Activated T-helper 1 cell treated with anti-CD3 and anti-CD28 coated beads, Interleukin-12 subunit alpha, Interleukin-12 subunit beta, Interleukin-2, Interleukin-4 antibody, amounts not matched to agents 30 ng/mL and 10 ng/mL and 1 ng/mL, durations not matched to agents 14 hours and 24 hours and 36 hours (primary cell): ENCODE results near the gene EYS. TPM values are rescaled to one million over a fixed set of nuclear protein-coding genes. Genes with fewer than 3 reads are reported as not detected.

ENCODE experiments used
- DNase-seq: peaks from one replicate; pipeline ENCODE4 v3.0.0; 2021; ENCODE audit warnings: low spot score
- H3K27ac Mint-ChIP-seq: one replicate; pipeline ENCODE4 v1.8.0; 2021; ENCODE audit warnings: mild to moderate bottlenecking, mixed read lengths
- H3K27me3 Mint-ChIP-seq: one replicate; pipeline ENCODE4 v1.8.0; 2022; ENCODE audit warnings: mild to moderate bottlenecking, moderate library complexity, mixed read lengths; ENCODE audit not compliant: insufficient read depth
- H3K36me3 Mint-ChIP-seq: one replicate; pipeline ENCODE4 v1.8.0; 2021; ENCODE audit warnings: low read depth, mixed read lengths
- H3K4me1 Mint-ChIP-seq: one replicate; pipeline ENCODE4 v1.8.0; 2021; ENCODE audit warnings: low read depth, mixed read lengths
- H3K4me3 Mint-ChIP-seq: one replicate; pipeline ENCODE4 v1.8.0; 2021; ENCODE audit warnings: mild to moderate bottlenecking, moderate library complexity, mixed read lengths
- H3K9me3 Mint-ChIP-seq: one replicate; pipeline ENCODE4 v1.8.0; 2021; ENCODE audit warnings: mixed read lengths
- intact Hi-C: fragments of 100-400 bp; cut with micrococcal nuclease; formaldehyde crosslinking; loops from one replicate; pipeline ENCODE4 v1.15.1; 2024
- total RNA-seq: library from RNA; stranded (reverse); gene quantifications from 2 replicates; pipeline ENCODE4 v1.2.3, GENCODE V29; 2022

Gene EYS
- total RNA-seq, 1 donor from 2014 or later, result not detected

DNA sequence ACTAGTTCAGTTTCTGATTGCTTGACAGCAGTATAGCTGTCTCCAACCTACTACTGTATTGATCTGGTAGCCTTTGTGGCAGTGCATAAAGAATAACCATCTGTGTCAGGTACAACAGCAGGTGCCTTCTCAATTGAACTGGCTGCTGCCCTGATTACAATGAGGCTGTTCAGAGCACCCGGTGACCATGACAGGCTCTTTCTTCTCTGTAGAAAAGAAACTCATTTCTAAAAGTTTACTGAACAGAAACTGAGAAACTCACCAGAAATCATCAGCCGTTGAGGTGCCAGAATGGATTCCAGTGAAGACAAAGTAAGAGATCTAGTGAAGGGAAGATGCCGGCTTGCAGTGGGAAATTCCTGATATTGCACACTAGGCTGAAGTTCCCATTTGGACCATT is 1117.1 kb downstream of the EYS start:
- no peak overlapping the region for H3K4me3 Mint-ChIP-seq
- intact Hi-C loops, result no loop called here

DNA sequence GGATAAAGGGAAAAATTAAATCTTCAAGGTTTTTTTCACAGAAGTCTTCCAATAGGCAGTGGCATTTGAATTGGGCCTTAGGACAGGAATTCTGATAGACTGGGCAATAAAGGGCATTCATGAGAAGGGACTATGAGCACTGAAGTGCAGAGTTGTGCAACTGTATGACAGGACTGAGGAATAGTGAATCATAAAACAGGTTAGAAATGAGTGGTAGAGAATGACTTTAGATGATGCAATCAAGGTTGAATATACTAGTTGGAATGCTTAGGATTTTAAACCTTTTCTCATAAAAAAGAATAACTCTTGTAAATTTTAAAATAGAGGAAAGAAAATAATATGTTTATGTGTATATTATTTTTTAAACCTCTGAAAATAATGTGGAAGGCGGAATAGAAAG is 1126.7 kb downstream of the EYS start:
- intact Hi-C loops, result no loop called here
- Mint-ChIP-seq H3K4me1 (no peaks in the 10 kb centered on the region), H3K27ac (no peak overlapping the region), H3K36me3 (no peaks in the 10 kb centered on the region), H3K9me3 (peaks cover 13% of the 10 kb centered on the region), H3K4me3 (no peak overlapping the region), H3K27me3 (no peaks in the 10 kb centered on the region)
- no peak for DNase-seq

More for the DNA sequence above, 1117.1 kb downstream of the EYS start:
- H3K4me1 Mint-ChIP-seq, result no peaks in the 10 kb centered on the region
- no peak overlapping the region for H3K27ac Mint-ChIP-seq
- no peak for DNase-seq
- H3K36me3 Mint-ChIP-seq, result no peaks in the 10 kb centered on the region
- H3K9me3 Mint-ChIP-seq, result peaks cover 2% of the 10 kb centered on the region
- H3K27me3 Mint-ChIP-seq, result no peaks in the 10 kb centered on the region

DNA sequence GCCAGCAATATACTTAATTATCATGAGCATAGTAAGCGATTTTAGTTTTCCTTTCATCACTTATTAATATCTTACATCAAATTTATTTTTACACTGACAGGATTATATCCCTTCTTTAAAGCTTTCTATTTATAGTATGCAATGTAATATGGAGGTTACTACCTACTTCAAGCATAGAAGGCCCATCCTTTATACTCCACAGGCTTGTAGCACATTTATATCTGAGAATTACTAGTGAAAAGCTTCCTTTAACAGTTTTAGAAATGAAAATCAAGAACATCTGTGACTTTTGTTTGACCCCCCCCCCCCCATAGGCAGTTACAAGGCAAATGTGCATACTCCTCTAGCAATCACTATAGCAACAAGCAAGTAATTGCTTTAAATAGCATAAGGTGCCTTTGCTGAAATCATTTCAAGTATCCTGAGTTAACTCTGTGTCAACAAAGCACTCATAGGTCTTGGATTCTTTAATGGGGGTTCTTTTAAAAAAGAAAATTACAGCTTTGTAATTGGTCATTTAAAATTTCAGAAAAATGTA is 1153.7 kb downstream of the EYS start:
- H3K27ac Mint-ChIP-seq, result no peak overlapping the region
- H3K27me3 Mint-ChIP-seq, result no peaks in the 10 kb centered on the region
- DNase-seq, result no peak
- peaks cover 12% of the 10 kb centered on the region for H3K9me3 Mint-ChIP-seq
- no peak overlapping the region for H3K4me3 Mint-ChIP-seq
- H3K36me3 Mint-ChIP-seq, result no peaks in the 10 kb centered on the region
- no peaks in the 10 kb centered on the region for H3K4me1 Mint-ChIP-seq
- intact Hi-C loops, result no loop called here

- no peak overlapping the region for H3K4me3 Mint-ChIP-seq
- no peaks in the 10 kb centered on the region for H3K27me3 Mint-ChIP-seq
- DNase-seq, result no peak
- H3K9me3 Mint-ChIP-seq, result peaks cover 17% of the 10 kb centered on the region
- no peaks in the 10 kb centered on the region for H3K36me3 Mint-ChIP-seq
- H3K4me1 Mint-ChIP-seq, result no peaks in the 10 kb centered on the region
- intact Hi-C loops, result no loop called here
- no peak overlapping the region for H3K27ac Mint-ChIP-seq
These were observed 1159.3 kb downstream of the EYS start for GRCh38 chr6:64547594-64548268.

GRCh38 chr6:64539917-64540316 is 1167.1 kb downstream of the EYS start:
- Mint-ChIP-seq H3K36me3 (no peaks in the 10 kb centered on the region), H3K4me3 (no peak overlapping the region), H3K27ac (no peak overlapping the region), H3K9me3 (peaks cover 25% of the 10 kb centered on the region), H3K27me3 (no peaks in the 10 kb centered on the region), H3K4me1 (no peaks in the 10 kb centered on the region)
- DNase-seq, result no peak
- intact Hi-C loops, result no loop called here

DNA sequence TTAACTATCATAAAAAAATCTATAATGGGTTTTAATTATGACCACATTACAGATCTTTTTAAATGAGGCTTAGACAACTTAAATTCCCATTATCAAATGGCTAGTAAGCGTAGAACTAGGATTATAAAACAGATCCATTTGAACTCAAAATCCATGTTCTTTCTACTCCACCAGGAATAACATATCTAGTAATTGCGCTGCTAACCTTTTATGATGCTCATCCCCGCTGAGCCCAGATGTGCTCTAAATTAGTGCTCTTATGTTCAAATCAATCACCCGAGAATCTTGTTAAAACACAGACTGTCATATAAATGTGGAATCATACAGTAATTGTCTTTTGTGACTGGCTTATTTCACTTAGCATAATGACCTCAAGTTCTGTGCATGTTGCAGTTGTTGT is 1168.3 kb downstream of the EYS start:
- no peaks in the 10 kb centered on the region for H3K4me1 Mint-ChIP-seq
- H3K4me3 Mint-ChIP-seq, result no peak overlapping the region
- H3K27ac Mint-ChIP-seq, result no peak overlapping the region
- no peak for DNase-seq
- intact Hi-C loops, result no loop called here
- H3K36me3 Mint-ChIP-seq, result no peaks in the 10 kb centered on the region
- no peaks in the 10 kb centered on the region for H3K27me3 Mint-ChIP-seq
- H3K9me3 Mint-ChIP-seq, result peaks cover 23% of the 10 kb centered on the region

DNA sequence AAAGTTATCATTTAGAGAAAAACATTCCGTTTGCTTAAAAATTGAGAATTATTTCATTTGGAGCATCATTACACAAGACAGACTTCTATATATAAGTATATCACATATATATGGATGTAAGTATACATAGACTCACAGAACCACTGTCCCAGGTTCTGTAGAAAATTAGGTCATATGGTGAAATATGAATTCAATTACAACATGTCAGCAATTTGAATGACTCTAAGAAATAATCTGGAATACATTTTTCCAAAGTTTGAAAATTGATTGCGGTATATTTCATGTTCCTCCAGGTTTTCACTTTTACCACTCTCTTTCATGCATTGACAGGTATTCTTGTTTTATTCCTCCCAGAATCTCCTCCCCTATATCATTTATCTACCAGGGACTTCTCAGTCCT is 1179.1 kb downstream of the EYS start:
- no peaks in the 10 kb centered on the region for H3K4me1 Mint-ChIP-seq
- intact Hi-C loops, result no loop called here
- H3K9me3 Mint-ChIP-seq, result peaks cover 5% of the 10 kb centered on the region
- no peaks in the 10 kb centered on the region for H3K27me3 Mint-ChIP-seq
- H3K4me3 Mint-ChIP-seq, result no peak overlapping the region
- DNase-seq, result no peak
- no peaks in the 10 kb centered on the region for H3K36me3 Mint-ChIP-seq
- H3K27ac Mint-ChIP-seq, result no peak overlapping the region

- no peak for DNase-seq
- H3K36me3 Mint-ChIP-seq, result no peaks in the 10 kb centered on the region
- intact Hi-C loops, result no loop called here
- no peak overlapping the region for H3K27ac Mint-ChIP-seq
- H3K4me1 Mint-ChIP-seq, result no peaks in the 10 kb centered on the region
- no peak overlapping the region for H3K4me3 Mint-ChIP-seq
- H3K27me3 Mint-ChIP-seq, result no peaks in the 10 kb centered on the region
- H3K9me3 Mint-ChIP-seq, result no peaks in the 10 kb centered on the region
These were observed 1184.2 kb downstream of the EYS start for GRCh38 chr6:64522859-64523258.

DNA sequence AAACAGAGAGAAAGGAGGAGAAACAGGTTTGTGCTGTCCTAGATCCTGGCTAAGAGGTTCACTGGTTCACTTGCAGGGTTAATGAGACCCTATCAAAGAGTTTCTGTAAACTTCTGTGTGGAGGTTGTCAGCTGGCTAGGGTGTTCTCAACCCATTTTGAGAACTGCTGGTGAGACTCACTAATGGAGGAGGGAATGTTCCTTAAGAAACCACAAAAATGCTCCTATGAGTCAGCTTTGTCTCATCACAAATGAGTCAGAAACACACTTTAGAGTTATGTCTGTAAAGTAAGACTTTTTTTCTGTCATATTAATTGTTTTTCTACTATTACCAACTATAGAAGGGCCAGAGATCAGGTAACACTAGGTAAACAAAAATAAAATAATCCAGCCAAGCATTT is 1187.0 kb downstream of the EYS start:
- DNase-seq, result no peak
- no peaks in the 10 kb centered on the region for H3K27me3 Mint-ChIP-seq
- no peaks in the 10 kb centered on the region for H3K4me1 Mint-ChIP-seq
- no peaks in the 10 kb centered on the region for H3K36me3 Mint-ChIP-seq
- H3K9me3 Mint-ChIP-seq, result no peaks in the 10 kb centered on the region
- intact Hi-C loops, result no loop called here
- no peak overlapping the region for H3K27ac Mint-ChIP-seq
- H3K4me3 Mint-ChIP-seq, result no peak overlapping the region

- Mint-ChIP-seq H3K27me3 (no peaks in the 10 kb centered on the region), H3K4me1 (no peaks in the 10 kb centered on the region), H3K27ac (no peak overlapping the region), H3K4me3 (no peak overlapping the region), H3K36me3 (no peaks in the 10 kb centered on the region), H3K9me3 (peaks cover 5% of the 10 kb centered on the region)
- intact Hi-C loops, result no loop called here
- DNase-seq, result no peak
These were observed 1190.6 kb downstream of the EYS start for GRCh38 chr6:64516393-64516792.

DNA sequence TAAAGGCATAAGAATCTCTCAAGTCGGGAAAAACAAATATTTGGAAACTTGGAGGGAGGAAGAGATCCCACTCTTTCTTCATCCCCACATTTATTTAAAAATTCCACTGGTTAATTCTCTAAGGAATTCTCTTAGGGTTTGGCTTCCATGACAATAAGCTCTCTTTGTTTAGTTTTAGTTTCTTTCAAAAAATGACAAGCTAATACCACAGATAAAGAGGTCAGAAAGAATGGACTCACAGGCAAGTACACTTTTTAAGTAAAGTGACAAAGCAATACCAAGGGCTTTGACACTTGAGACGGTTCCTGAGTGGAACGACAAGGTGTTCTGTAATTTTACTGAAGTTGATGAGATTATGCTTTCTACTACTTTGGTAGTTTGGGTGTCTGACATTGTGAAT is 1199.4 kb downstream of the EYS start:
- Mint-ChIP-seq H3K36me3 (no peaks in the 10 kb centered on the region), H3K27me3 (no peaks in the 10 kb centered on the region), H3K4me1 (no peaks in the 10 kb centered on the region), H3K4me3 (no peak overlapping the region), H3K27ac (no peak overlapping the region), H3K9me3 (peaks cover 4% of the 10 kb centered on the region)
- DNase-seq, result no peak
- intact Hi-C loops, result no loop called here

DNA sequence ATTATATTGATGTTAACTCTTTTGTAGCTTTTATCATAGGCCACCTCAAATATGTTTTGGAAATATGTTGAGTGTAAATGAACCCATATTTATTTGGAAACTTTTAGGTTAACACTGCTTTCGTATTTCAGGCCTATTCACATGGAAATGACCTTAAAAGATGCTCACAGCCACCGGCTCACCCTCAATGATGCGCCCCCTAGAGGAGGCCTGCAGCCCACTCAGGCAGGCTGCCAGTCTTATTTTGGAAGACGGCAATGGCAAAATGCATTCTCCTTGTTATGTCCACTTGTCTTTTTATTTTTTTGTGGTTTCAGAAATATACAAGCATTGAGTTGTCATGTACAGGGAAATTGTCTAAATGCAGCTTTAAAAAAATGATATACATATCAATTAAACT is 1201.7 kb downstream of the EYS start:
- Mint-ChIP-seq H3K27me3 (no peaks in the 10 kb centered on the region), H3K4me3 (no peak overlapping the region), H3K36me3 (no peaks in the 10 kb centered on the region), H3K27ac (no peak overlapping the region), H3K4me1 (no peaks in the 10 kb centered on the region), H3K9me3 (peaks cover 9% of the 10 kb centered on the region)
- DNase-seq, result no peak
- intact Hi-C loops, result no loop called here

DNA sequence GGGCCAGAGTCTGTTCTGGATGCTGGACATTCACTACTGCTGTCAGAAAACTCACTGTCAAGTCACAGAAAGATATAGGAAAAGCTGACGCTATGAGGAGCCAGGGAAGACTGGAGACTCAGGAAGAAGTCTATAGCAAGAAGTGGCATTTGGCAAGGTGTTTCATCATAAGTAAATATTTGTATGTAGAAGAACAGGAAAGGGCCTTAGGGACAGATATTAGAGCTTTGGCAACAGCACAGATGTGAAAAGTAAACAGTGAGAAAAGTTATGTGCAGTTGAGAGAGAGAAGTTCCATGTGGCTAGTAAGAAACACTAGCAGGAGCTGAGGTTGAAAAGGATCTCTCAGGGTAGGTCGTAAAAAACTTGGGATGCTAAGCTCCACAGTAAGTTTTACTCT is 1202.5 kb downstream of the EYS start:
- H3K9me3 Mint-ChIP-seq, result peaks cover 9% of the 10 kb centered on the region
- DNase-seq, result no peak
- H3K4me1 Mint-ChIP-seq, result no peaks in the 10 kb centered on the region
- H3K27me3 Mint-ChIP-seq, result no peaks in the 10 kb centered on the region
- H3K4me3 Mint-ChIP-seq, result no peak overlapping the region
- no peak overlapping the region for H3K27ac Mint-ChIP-seq
- intact Hi-C loops, result no loop called here
- no peaks in the 10 kb centered on the region for H3K36me3 Mint-ChIP-seq

- Mint-ChIP-seq H3K4me3 (no peak overlapping the region), H3K9me3 (peaks cover 9% of the 10 kb centered on the region), H3K4me1 (no peaks in the 10 kb centered on the region), H3K36me3 (no peaks in the 10 kb centered on the region), H3K27ac (no peak overlapping the region), H3K27me3 (no peaks in the 10 kb centered on the region)
- no peak for DNase-seq
- intact Hi-C loops, result no loop called here
These were observed 1204.2 kb downstream of the EYS start for GRCh38 chr6:64502801-64503200.
